Astrocyte of the cerebellum (primary cell): ENCODE measurements around the gene SYT6.

Experiments used
- DNase-seq: peaks from one replicate; pipeline ENCODE4 v3.0.0-alpha.2; 2011; ENCODE audit warnings: low read depth
- H3K4me3 ChIP-seq: 2 replicates; pipeline ENCODE4 v1.5.1; 2011; ENCODE audit warnings: mild to moderate bottlenecking, low read depth, low read length, moderate library complexity
- in situ Hi-C: cut with HindIII; loops from 2 replicates; pipeline ENCODE4 v1.10.0; 2017; ENCODE audit warnings: low sequenced_read_pairs
- TF ChIP-seq, protein P1 (sequence below): IDR thresholded peaks from 2 replicates; pipeline ENCODE4 v1.5.1; 2012; ENCODE audit warnings: low read length, low read depth, moderate library complexity, mild to moderate bottlenecking; ENCODE audit errors: missing control alignments

The SYT6 gene

GRCh38 chr1:114128293-114128692 is 25.4 kb downstream of the SYT6 start:
- in situ Hi-C loops: no loop called here
- no peak overlapping the region for H3K4me3 ChIP-seq
- TF ChIP-seq, protein P1, sequence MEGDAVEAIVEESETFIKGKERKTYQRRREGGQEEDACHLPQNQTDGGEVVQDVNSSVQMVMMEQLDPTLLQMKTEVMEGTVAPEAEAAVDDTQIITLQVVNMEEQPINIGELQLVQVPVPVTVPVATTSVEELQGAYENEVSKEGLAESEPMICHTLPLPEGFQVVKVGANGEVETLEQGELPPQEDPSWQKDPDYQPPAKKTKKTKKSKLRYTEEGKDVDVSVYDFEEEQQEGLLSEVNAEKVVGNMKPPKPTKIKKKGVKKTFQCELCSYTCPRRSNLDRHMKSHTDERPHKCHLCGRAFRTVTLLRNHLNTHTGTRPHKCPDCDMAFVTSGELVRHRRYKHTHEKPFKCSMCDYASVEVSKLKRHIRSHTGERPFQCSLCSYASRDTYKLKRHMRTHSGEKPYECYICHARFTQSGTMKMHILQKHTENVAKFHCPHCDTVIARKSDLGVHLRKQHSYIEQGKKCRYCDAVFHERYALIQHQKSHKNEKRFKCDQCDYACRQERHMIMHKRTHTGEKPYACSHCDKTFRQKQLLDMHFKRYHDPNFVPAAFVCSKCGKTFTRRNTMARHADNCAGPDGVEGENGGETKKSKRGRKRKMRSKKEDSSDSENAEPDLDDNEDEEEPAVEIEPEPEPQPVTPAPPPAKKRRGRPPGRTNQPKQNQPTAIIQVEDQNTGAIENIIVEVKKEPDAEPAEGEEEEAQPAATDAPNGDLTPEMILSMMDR: no peak
- no peak for DNase-seq

- H3K4me3 ChIP-seq: no peak overlapping the region
- TF ChIP-seq, protein P1: no peak
- DNase-seq: no peak
- in situ Hi-C loops: no loop called here
Measured at GRCh38 chr1:114126261-114127095, 27.2 kb downstream of the SYT6 start.

- TF ChIP-seq, protein P1: no peak
- no peak for DNase-seq
- in situ Hi-C loops: no loop called here
- no peak overlapping the region for H3K4me3 ChIP-seq
Measured at GRCh38 chr1:114124644-114125043, 29.0 kb downstream of the SYT6 start.

DNA sequence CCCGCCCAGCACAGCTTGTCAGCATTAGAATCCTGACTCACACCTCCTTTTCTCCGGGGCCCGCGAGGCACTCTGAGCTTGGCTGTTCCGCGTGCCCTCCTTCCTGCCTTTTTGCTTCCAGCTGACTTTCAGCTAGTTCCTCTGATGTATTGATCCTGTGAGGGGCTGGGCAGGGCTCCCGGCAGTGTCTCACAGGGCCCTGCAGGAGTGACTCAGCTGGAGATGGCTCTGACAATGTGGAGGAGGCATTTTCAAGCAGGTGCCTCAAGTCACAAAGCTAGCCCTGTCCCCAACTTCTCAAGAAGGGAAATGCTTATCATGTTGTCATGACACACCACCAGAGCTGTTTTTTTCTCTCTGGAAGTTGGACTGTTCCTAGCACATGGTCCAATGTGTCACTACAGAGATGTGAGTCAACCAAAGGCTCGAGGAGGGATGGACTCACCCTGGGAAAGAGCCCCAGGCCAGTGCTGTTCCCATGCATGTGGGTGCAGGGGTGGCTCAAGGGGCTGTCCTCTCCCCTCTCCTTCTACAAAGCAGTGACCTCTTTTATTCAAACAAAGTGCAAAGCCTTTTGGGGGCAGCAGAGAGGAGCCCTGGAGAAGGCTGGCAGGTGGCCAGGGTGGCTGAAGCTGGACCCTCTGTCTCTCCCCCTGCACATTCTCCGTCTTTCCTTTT is 30.6 kb downstream of the SYT6 start:
- DNase-seq: no peak
- no peak overlapping the region for H3K4me3 ChIP-seq
- in situ Hi-C loops: no loop called here
- TF ChIP-seq, protein P1: no peak

DNA sequence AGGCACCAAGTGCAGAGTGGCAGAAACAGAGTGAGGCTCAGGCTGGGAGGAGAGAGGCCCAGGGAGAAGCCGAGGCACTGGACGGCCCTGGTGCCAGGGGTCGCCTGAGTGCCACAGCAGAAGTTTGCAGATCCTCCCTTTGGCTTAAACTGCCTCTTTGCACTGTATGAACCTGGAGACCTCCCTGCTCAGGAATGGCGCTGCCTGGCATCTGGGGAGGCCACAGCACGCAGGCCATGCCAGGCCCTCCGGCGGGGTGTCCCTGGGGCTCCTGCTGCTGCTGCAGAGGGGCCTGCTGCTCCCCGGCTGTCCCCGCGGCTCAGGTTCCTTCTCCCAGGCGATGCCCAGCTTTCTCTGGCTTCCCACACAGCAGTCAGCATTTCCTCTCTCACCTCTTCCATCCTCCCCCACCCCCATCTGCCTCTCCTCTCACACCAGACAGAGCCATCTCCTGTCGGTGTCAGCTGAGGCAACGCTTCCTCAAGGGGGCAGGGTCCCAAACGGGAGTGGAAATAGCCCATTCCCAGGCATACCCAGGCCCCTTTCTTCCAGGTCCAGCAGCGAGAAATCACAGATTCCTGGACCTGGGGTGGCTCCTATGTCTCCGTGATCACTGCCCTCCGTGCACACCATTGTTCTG is 35.2 kb downstream of the SYT6 start:
- in situ Hi-C loops: no loop called here

DNA sequence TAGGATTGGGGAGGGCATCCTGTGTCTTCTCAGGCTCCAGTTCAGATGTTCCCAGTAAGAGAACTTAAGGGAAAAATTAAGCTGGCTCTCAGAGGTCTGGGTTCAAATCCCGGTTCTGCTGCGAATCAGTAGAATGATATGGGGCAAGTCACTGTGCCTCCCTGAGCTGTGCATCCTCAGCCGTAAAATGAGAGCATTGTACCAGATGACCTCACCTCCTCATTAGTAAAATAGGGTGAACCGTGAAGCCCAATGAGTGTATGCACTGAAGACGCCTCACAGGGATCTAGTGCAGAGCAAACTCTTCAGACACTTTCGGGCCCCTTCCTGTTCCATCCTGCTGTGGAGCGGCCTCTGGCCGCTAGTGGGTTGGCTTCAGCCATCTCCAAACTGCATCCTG is 36.0 kb downstream of the SYT6 start:
- no peak overlapping the region for H3K4me3 ChIP-seq
- in situ Hi-C loops: no loop called here
- TF ChIP-seq, protein P1: no peak
- DNase-seq: no peak

More for the DNA sequence above, 35.2 kb downstream of the SYT6 start:
- no peak overlapping the region for H3K4me3 ChIP-seq
- TF ChIP-seq, protein P1: no peak
- no peak for DNase-seq
